Measurements from ENCODE around the gene NUTM2E. TPM values are rescaled to one million over a fixed set of nuclear protein-coding genes. Genes with fewer than 3 reads are reported as not detected.
"Not testable (repeated sequence)": the region's sequence is repeated elsewhere in the genome, so short reads cannot be mapped to it uniquely, and the experiment has no call there.

NUTM2E gene
- total RNA-seq, 1 experiment from 2014 or later = 0.02 TPM

DNA sequence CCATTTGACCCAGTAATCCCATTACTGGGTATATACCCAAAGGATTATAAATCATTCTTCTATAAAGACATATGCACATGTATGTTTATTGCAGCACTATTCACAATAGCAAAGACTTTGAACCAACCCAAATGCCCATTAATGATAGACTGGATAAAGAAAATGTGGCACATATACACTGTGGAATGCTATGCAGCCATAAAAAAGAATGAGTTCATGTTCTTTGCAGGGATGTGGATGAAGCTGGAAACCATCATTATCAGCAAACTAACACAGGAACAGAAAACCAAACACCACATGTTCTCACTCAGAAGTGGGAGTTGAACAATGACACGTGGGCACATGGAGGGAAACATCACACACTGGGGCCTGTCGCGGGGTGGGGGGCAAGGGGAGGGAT lies 7.3 kb downstream of the NUTM2E start:
- DNase-seq; H3K4me1 ChIP-seq; H3K27ac ChIP-seq; H3K4me3 ChIP-seq; H3K27me3 ChIP-seq; H3K9me3 ChIP-seq (replicated peaks); H3K36me3 ChIP-seq: not testable (repeated sequence)

DNA sequence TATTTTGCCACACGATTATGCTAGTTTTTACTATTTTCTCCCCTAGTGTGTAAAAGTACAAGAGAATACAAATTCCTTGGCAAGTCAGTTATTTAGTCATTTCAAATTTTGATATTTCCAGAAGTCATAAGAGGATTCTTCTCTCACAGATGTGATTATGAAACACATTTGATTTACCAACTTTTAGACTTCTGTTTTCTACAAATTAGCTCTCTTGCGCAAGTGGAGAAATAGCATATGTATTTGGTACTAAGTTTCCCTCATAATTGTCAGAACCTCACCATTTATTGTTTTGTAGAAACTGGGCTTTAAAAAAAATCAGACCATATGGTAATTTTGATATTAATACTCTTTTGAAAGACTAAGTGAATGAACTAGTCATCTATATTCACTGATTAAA lies 9.4 kb downstream of the NUTM2E start:
- H3K4me1 ChIP-seq; H3K27me3 ChIP-seq; H3K36me3 ChIP-seq; H3K27ac ChIP-seq; H3K9me3 ChIP-seq (replicated peaks); DNase-seq; H3K4me3 ChIP-seq: not testable (repeated sequence)

DNA sequence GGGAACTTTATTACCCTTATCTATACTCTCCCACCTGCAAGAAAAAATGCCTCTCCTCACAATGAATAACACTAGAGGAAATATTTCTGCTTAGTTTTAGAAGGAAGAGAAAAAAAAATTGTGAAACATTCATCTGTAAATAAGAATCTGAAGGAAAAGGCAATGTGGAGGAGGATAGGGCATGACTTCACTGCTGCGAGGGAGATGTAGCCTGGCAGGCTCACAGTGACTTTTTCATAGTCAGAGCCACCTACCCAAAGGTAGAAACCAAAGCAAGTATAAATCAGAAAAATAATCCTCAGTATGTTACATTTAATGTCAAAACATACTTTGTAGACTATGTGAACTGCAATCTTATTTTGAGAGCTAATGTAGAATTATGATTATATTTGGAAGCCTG lies 10.4 kb downstream of the NUTM2E start:
- not testable (repeated sequence) for H3K4me1 ChIP-seq; H3K27ac ChIP-seq; H3K27me3 ChIP-seq; H3K4me3 ChIP-seq; H3K36me3 ChIP-seq; DNase-seq; H3K9me3 ChIP-seq (replicated peaks)

DNA sequence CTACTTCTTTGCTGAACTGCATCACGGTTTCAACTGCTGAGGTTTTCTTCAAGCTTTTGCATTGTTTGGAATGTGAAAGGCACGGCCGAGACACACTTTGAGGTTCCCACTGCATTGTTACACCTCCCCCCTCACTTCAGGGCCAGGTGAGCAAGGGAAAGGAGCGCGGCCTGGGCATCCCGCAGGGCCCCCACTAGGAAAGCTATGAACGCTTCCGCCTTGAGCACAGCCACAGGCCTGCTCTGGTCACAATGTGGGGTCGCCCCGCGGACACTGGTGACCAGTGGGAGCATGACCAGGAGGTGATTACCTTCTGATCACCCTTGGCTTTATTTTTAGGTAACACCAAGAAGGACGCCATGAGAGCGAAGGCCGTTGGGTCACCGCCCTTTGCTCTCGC lies 11.9 kb downstream of the NUTM2E start:
- not testable (repeated sequence) for H3K4me1 ChIP-seq; H3K4me3 ChIP-seq; DNase-seq; H3K27ac ChIP-seq; H3K9me3 ChIP-seq (replicated peaks); H3K27me3 ChIP-seq; H3K36me3 ChIP-seq

DNA sequence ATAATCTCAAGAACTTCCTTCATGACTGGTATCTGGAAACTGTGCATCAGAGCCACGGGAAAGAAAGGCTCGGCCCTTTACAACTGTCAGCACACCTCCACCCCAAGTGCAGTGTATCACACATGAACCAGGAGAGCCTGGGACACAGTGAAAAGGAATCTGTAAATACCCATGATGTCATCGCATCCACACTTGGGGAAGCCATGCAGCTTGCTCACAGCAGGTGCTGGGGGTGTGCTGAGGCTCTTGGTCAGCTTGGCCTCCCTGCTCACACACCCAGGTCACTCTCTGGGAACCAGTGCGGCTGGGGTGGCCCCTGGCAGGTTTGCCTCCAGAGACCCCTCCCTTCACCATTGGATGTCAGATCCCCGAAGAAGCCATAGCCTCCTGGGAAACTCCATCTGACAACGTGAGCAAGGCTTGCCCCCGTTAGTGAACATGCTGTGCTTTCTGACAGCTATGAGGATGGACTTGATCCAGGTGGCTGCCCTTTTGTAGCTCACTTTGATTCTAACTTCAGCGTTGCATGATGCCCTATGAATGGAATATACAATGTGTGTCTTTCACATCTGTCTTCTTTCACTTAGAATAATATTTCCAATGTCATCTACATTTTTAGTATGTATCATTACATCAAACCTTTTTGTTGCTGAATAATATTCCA lies 26.8 kb downstream of the NUTM2E start:
- H3K27me3 ChIP-seq; DNase-seq; H3K27ac ChIP-seq; H3K4me3 ChIP-seq; H3K9me3 ChIP-seq (replicated peaks); H3K36me3 ChIP-seq; H3K4me1 ChIP-seq: not testable (repeated sequence)

DNA sequence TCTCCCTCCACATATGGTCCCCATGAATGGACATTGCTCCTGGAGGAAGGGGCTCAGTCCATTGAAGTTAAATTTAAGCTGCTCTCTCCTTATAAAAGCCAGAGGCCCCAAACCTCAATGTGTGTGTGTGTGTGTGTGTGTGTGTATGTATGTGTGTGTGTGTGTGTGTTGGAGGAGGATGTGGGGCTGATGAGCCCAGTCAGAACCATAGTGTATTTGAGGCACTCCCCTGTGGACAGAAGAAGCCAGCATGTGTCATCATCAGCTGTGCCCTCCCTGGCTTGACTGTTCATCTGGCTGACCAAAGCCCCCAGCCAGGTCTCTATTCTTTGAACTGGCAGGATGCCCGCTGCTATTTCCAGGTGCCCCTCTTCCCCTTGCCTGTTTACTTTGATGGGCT lies 35.7 kb downstream of the NUTM2E start:
- not testable (repeated sequence) for H3K4me1 ChIP-seq; H3K9me3 ChIP-seq (replicated peaks); H3K36me3 ChIP-seq; H3K27ac ChIP-seq; H3K27me3 ChIP-seq; DNase-seq; H3K4me3 ChIP-seq

DNA sequence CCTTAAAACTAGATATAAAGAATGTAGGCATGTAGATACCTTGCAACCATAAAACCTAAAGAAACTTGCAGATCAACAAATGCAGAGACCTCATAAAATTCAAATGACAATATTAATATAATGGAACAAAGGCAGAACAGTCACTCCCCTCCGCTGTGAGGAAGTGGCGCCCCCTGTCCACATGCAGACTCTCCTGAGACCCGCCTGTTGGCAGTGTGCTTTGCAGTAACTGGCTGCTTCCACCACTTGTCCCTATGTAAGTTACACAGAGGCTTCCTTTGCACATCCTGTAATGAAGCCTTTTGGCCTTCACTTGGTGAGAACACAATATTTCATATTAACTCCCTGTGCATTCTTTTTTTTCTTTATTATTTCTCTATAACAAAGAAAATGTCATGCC lies 36.3 kb downstream of the NUTM2E start:
- not testable (repeated sequence) for H3K27me3 ChIP-seq

DNA sequence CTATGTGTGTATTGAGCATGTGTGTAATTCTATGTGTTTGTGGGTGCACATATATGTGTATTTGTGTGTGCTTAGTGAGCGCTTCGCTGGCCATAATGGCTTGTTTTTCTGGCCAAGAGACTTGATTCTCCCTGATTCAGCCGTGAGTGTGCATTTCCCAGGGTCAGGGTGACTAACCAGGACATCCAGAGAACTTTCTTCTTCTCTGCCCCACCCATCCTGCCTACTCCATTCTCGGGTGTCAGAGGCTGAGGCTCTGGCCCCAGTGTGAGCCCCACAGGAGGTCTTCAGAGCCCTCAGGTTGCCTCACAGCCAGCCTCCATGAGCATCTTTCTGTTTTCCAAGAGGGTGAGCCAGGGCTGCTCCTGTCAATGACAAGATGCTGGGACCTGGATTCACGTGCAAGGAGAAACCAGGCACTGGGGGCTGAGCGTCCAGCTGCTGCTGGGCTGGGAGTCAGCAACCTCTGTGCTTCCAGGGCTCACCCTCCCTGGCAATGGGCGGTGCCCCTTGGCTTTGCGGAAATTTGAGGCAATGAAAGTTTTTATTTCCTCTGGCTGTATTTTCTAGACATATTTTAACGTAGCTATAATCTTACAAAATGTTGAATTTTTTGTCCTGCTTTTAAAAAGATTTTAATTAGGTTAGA lies 40.5 kb downstream of the NUTM2E start:
- H3K27me3 ChIP-seq; H3K36me3 ChIP-seq; DNase-seq; H3K9me3 ChIP-seq (replicated peaks); H3K27ac ChIP-seq; H3K4me3 ChIP-seq; H3K4me1 ChIP-seq: not testable (repeated sequence)

More for the DNA sequence above, 36.3 kb downstream of the NUTM2E start:
- H3K4me1 ChIP-seq; DNase-seq; H3K27ac ChIP-seq; H3K4me3 ChIP-seq; H3K36me3 ChIP-seq; H3K9me3 ChIP-seq (replicated peaks): not testable (repeated sequence)

DNA sequence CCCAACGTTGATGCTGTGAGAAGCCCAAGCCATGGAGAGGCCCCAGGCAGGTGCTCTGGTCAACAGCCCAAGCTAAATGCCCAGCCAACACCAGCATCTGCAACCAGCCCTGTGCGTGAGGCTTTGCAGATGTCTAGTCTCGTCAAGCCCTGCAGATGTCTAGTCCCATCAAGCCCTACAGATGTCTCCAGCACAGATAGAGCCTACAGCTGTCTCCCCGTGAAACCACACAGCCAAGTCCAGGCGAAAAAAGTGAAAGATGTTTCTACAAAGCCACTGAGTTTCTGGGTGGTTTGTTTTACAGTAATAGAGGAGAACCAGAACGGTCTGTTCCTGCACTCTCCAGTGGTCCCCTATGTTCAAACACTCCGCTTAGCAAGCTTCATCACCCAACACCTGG lies 41.5 kb downstream of the NUTM2E start:
- not testable (repeated sequence) for H3K4me1 ChIP-seq, H3K27me3 ChIP-seq
- DNase-seq = peak; percentile 75 to 85

DNA sequence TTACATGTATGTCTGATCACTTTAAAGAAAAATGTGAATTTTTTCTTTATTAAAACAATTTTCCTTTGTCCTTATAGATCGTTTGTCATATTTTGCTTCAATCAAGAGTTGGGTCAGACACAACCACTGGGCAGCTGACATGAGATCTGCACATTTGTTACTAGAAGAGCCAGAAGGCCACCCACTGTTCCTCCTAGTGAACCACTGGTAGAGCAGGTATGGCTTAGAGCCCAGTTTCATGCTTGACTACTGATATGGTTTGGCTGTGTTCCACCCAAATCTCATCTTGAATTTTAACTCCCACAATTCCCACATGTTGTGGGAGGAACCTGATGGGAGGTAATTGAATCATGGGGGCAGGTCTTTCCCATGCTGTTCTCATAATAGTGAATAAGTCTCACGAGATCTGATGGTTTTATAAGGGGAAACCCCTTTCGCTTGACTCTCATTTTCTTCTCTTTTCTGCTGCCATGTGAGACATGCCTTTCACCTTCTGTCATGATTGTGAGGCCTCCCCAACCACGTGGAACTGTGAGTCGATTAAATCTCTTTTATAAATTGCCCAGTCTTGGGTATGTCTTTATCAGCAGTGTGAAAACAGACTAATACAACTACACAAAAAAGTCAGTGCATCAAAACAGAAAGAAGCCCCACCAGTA lies 43.0 kb downstream of the NUTM2E start:
- H3K4me3 ChIP-seq; H3K27me3 ChIP-seq; H3K36me3 ChIP-seq; H3K27ac ChIP-seq; H3K9me3 ChIP-seq (replicated peaks); H3K4me1 ChIP-seq: not testable (repeated sequence)
- peak in 1 of 2 experiments; percentile 17 for DNase-seq

More for the DNA sequence above, 41.5 kb downstream of the NUTM2E start:
- not testable (repeated sequence) for H3K9me3 ChIP-seq (replicated peaks); H3K36me3 ChIP-seq; H3K4me3 ChIP-seq
- H3K27ac ChIP-seq = peak overlapping the region; percentile 31; the same call in 1 of the 2 replicates

DNA sequence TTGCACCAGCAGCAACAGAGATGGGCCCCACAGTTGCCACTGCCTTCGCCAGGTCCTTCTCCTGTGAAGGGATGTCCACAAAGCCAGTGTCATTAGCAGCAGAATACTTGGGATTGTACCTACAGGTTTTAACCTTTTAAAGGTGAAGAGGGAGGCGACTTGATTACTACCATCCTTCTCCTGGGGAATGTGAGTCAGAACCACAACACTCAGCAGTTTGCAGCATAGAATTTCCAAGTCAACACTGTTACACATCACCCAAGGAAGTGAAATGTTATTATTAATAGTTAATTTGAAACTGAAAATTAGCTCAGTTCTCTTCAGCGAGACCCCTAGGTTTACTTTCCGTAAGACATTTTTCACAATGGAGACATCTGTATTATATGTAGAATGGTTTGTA lies 45.2 kb downstream of the NUTM2E start:
- not testable (repeated sequence) for H3K36me3 ChIP-seq

More for the DNA sequence above, 45.2 kb downstream of the NUTM2E start:
- not testable (repeated sequence) for H3K9me3 ChIP-seq (replicated peaks); DNase-seq; H3K27me3 ChIP-seq; H3K27ac ChIP-seq; H3K4me1 ChIP-seq; H3K4me3 ChIP-seq

Other genes starting within 250 kb of the NUTM2E start
- not detected in 2 replicates for gene SFTPA1, start 215.8 kb upstream of the NUTM2E start, total RNA-seq (2014; rRNA removed; shearing (Covaris generic))
- 0.51 and 0.59 TPM in 2 replicates for gene NUTM2B, start 123.5 kb upstream of the NUTM2E start, total RNA-seq (2014; rRNA removed; shearing (Covaris generic))
- 0.22 TPM in 1 of 2 replicates, not detected in the other for gene SFTPD, start 122.4 kb downstream of the NUTM2E start, total RNA-seq (2014; rRNA removed; shearing (Covaris generic))